ACC112 (cell line): ENCODE measurements around the gene CLEC18C.
"Not testable (repeated sequence)": the region's sequence is repeated elsewhere in the genome, so short reads cannot be mapped to it uniquely, and the experiment has no call there.

Source experiments
- H2AFZ ChIP-seq: fragments of 200-600 bp; sonication (generic); one replicate; pipeline ENCODE4 v1.6.0; 2017; ENCODE audit warnings: antibody characterized with exemption, low read length; ENCODE audit not compliant: unreplicated experiment
- H3K27ac ChIP-seq: fragments of 200-600 bp; sonication (generic); 2 replicates; pipeline ENCODE4 v1.5.1; 2014; ENCODE audit warnings: low read depth, mild to moderate bottlenecking, antibody characterized with exemption, low read length, moderate library complexity
- H3K27me3 ChIP-seq: fragments of 200-600 bp; sonication (generic); 2 replicates; pipeline ENCODE4 v1.6.1; 2014; ENCODE audit warnings: mild to moderate bottlenecking, antibody characterized with exemption, low read length, moderate library complexity, mixed read lengths; ENCODE audit not compliant: insufficient read depth
- H3K36me3 ChIP-seq: fragments of 200-600 bp; sonication (generic); 2 replicates; pipeline ENCODE4 v1.6.1; 2016; ENCODE audit warnings: mild to moderate bottlenecking, antibody characterized with exemption, low read length, moderate library complexity, mixed read lengths; ENCODE audit not compliant: insufficient read depth
- H3K4me1 ChIP-seq: fragments of 200-600 bp; sonication (generic); one replicate; pipeline ENCODE4 v1.6.1; 2016; ENCODE audit warnings: low read length, mixed read lengths; ENCODE audit not compliant: insufficient read depth, unreplicated experiment, control insufficient read depth
- H3K4me3 ChIP-seq: fragments of 200-600 bp; sonication (generic); 2 replicates; pipeline ENCODE4 v1.5.1; 2014; ENCODE audit warnings: mild to moderate bottlenecking, low read depth, low read length
- H3K79me2 ChIP-seq: fragments of 200-600 bp; sonication (generic); one replicate; pipeline ENCODE4 v1.6.0; 2016; ENCODE audit warnings: low read length; ENCODE audit not compliant: control insufficient read depth, unreplicated experiment, insufficient read depth

Gene CLEC18C

GRCh38 chr16:70149296-70149695, 24.3 kb upstream of the CLEC18C start:
- peaks cover 18% of the 10 kb centered on the region for H3K36me3 ChIP-seq
- H3K79me2 ChIP-seq, H3K4me3 ChIP-seq, H2AFZ ChIP-seq, H3K4me1 ChIP-seq, H3K27ac ChIP-seq, H3K27me3 ChIP-seq: not testable (repeated sequence)

- Histone ChIP-seq H3K4me1 (peaks cover 5% of the 10 kb centered on the region), H3K79me2 (no peaks in the 10 kb centered on the region), H3K36me3 (peaks cover 18% of the 10 kb centered on the region), H3K27me3 (no peaks in the 10 kb centered on the region), H3K4me3 (no peak overlapping the region), H3K27ac (no peak overlapping the region), H2AFZ (no peak overlapping the region)
These were observed 22.2 kb upstream of the CLEC18C start for GRCh38 chr16:70151391-70151790.

DNA sequence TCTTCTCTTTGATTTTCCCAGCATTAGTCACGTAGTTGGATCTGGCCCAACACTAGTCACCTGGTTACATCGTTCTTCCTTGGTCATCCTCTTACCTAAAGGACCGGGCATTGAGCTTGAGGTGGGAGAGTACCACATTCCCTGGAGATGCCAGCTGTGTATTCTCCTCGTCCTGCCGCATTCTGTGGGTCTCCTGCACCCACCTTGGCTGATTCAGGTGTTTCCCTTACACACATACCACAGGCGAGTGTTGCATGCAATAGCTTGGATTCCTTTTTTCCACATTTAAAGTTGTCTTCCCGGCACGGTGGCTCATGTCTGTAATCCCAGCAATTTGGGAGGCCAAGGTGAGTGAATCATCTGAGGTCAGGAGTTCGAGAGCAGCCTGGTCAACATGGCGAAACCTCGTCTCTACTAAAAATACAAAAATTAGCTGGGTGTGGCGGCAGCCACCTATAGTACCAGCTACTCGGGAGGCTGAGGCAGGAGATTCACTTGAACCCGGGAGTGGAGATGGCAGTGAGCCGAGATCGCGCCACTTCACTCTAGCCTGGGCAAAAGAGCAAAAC, 21.6 kb upstream of the CLEC18C start:
- peaks cover 18% of the 10 kb centered on the region for H3K36me3 ChIP-seq
- H3K79me2 ChIP-seq = no peaks in the 10 kb centered on the region
- H3K27me3 ChIP-seq = no peaks in the 10 kb centered on the region
- peaks cover 5% of the 10 kb centered on the region for H3K4me1 ChIP-seq
- no peak overlapping the region for H3K27ac ChIP-seq
- H2AFZ ChIP-seq = no peak overlapping the region
- H3K4me3 ChIP-seq = no peak overlapping the region

DNA sequence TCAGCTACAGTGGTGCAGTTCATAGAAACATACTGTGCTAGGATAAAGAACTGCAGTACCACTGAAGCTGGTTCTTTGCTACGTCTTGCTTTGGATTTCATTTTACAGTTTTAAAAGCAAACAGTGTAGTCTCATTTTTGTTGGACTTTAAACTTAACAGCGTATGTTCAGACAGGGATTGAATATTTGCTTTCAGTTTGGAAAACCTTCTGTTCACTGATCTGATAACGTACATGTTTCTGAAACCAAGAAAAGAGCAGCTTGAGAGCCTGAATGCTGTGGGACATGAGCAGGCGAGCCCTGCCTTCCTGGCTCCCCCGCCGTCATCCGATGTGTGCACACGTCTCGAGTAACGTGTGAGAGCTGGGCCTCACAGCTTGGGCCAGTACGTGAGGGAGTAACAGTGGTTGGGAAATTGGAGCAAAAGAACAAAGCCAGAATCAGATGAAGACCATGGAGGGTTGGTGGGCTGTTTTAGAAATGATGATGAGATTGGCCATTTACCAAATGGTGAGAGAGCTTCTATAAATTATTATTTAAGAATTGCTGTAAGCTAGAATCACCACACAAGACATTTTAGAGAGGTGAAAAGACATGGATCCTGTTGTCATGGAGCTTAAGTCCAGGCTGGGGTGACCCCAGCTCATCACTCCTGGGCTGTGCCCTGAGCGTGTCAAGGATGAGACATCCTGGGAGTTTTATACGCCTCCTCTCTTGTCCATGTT, 20.8 kb upstream of the CLEC18C start:
- H3K36me3 ChIP-seq = peaks cover 18% of the 10 kb centered on the region

DNA sequence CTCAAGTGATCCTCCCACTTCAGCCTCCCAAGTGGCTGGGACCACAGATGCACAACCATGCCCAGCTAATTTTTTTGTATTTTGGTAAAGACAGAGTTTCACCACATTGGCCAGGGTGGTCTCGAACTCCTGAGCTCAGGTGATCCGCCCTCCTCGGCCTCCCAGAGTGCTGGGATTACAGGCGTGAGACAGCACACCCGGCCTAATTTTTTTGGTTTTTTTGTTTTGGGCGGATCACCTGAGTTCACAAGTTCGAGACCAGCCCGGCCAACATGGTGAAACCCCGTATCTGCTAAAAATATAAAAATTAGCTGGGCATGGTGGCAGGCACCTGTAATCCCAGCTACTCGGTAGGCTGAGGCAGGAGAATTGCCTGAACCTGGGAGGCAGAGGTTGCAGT, 18.9 kb upstream of the CLEC18C start:
- not testable (repeated sequence) for H3K27ac ChIP-seq, H3K4me1 ChIP-seq, H3K79me2 ChIP-seq, H2AFZ ChIP-seq, H3K4me3 ChIP-seq, H3K27me3 ChIP-seq
- H3K36me3 ChIP-seq = peaks cover 18% of the 10 kb centered on the region

More for the DNA sequence above, 20.8 kb upstream of the CLEC18C start:
- Histone ChIP-seq H3K27me3 (no peaks in the 10 kb centered on the region), H2AFZ (no peak overlapping the region), H3K4me3 (no peak overlapping the region), H3K27ac (no peak overlapping the region), H3K79me2 (no peaks in the 10 kb centered on the region), H3K4me1 (peaks cover 5% of the 10 kb centered on the region)

GRCh38 chr16:70156207-70156978, 17.2 kb upstream of the CLEC18C start:
- Histone ChIP-seq H3K4me3 (no peak overlapping the region), H3K4me1 (peaks cover 5% of the 10 kb centered on the region), H3K36me3 (peaks cover 16% of the 10 kb centered on the region), H2AFZ (no peak overlapping the region), H3K79me2 (no peaks in the 10 kb centered on the region), H3K27me3 (no peaks in the 10 kb centered on the region), H3K27ac (no peak overlapping the region)

- Histone ChIP-seq H3K4me3 (no peak overlapping the region), H2AFZ (no peak overlapping the region), H3K4me1 (peaks cover 5% of the 10 kb centered on the region), H3K79me2 (no peaks in the 10 kb centered on the region), H3K27ac (no peak overlapping the region), H3K27me3 (no peaks in the 10 kb centered on the region), H3K36me3 (peaks cover 9% of the 10 kb centered on the region)
These were observed 16.5 kb upstream of the CLEC18C start for GRCh38 chr16:70157105-70157476.

DNA sequence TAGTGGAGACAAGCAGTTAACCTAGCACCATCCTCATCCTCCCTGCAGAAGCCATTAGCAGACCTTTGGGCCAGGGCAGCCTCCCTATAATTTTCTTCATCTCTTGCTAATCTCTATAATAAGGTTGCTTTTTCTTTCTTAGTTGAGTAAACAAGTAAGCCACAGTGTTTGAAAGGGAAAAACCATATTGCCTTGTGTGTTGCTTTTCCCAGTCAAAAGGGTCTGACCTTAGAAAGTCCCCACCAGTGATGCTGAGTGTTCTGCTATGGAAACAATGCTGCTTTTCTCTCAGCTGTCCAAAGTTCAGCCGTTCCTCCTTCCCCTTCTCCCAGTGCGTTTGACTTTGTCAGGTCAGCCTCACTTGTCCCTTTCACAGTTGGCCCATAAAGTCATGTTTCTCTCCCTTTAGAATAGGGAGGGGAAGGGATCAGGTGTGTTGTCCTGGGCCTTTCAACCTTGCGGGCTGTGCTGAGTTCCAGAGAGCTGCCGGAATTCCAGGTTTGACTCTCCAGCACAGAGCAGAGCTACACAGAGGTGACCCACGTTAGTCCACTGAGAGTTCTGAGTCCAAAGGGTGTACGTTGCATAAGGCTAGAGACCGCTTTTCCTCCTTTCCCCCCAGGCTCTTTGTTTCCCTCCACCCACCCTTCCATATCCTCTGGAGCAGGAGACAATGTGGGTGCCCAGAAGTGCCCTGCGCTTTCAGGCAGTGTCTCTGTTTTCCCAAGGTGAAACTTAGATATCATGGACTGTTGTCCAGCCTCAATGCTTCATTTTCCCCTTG, 15.9 kb upstream of the CLEC18C start:
- H3K4me1 ChIP-seq = peaks cover 11% of the 10 kb centered on the region
- no peaks in the 10 kb centered on the region for H3K27me3 ChIP-seq
- H3K4me3 ChIP-seq = no peak overlapping the region
- H3K36me3 ChIP-seq = peaks cover 7% of the 10 kb centered on the region; the same call in 1 of the 2 replicates
- no peak overlapping the region for H2AFZ ChIP-seq
- H3K27ac ChIP-seq = no peak overlapping the region
- no peaks in the 10 kb centered on the region for H3K79me2 ChIP-seq

GRCh38 chr16:70158261-70158939, 15.2 kb upstream of the CLEC18C start:
- Histone ChIP-seq H2AFZ (no peak overlapping the region), H3K27ac (no peak overlapping the region), H3K79me2 (no peaks in the 10 kb centered on the region), H3K4me1 (peaks cover 11% of the 10 kb centered on the region), H3K27me3 (no peaks in the 10 kb centered on the region), H3K4me3 (no peak overlapping the region), H3K36me3 (peaks cover 4% of the 10 kb centered on the region; the same call in 1 of the 2 replicates)
